ENCODE results near the gene GPC1. TPM values are rescaled to one million over a fixed set of nuclear protein-coding genes. Genes with fewer than 3 reads are reported as not detected.

GPC1 gene
- total and polyA plus RNA-seq, 2 donors (not counting 3 experiments of a cell fraction or from before 2014, with no cell fraction given), result 9.6 to 31.1 TPM

GRCh38 chr2:240491483-240491882 lies 56.0 kb downstream of the GPC1 start:
- Histone ChIP-seq H2AFZ (ENCODE audit: low read depth, low read length) (no peak overlapping the region), H3K27ac (ENCODE audit: insufficient read depth, low read depth, low read length) (no peak overlapping the region), H3K36me3 (ENCODE audit: control insufficient read depth in 2 of 2, extremely low read depth in 1 of 2, insufficient read depth in 2 of 2, low read length in 2 of 2) (no peaks in the 10 kb centered on the region), H3K9me1 (replicated peaks; ENCODE audit: control insufficient read depth, extremely low read depth, insufficient read depth, low read length) (no peaks in the 10 kb centered on the region), H3K27me3 (ENCODE audit: control insufficient read depth in 2 of 2, insufficient read depth in 2 of 2, low read length in 2 of 2) (no peaks in the 10 kb centered on the region), H3K4me2 (ENCODE audit: insufficient read depth, low read length) (no peak overlapping the region), H3K4me3 (replicated peaks in 1 of 3; ENCODE audit: insufficient read depth in 1 of 3, low read depth in 1 of 3, low read length in 3 of 3) (no peak overlapping the region), H3K79me2 (ENCODE audit: control insufficient read depth, insufficient read depth, low read length) (no peaks in the 10 kb centered on the region), H4K20me1 (replicated peaks; ENCODE audit: control insufficient read depth, extremely low read depth, insufficient read depth, low read length) (no peaks in the 10 kb centered on the region), H3K4me1 (ENCODE audit: control insufficient read depth, extremely low read depth, insufficient read depth, low read length) (no peaks in the 10 kb centered on the region), H3K9me3 (replicated peaks; ENCODE audit: control insufficient read depth, insufficient read depth, low read length) (no peaks in the 10 kb centered on the region), H3K9ac (replicated peaks; ENCODE audit: extremely low read depth, insufficient read depth, low read length) (no peak overlapping the region)
- FAIRE-seq (no peak), DNase-seq (ENCODE audit: low read depth, low spot score) (no peak)
- BruUV-seq (replicated peaks), result no TSS peak
- ChIA-PET POLR2A (no interaction called here), CTCF (no interaction called here)
- intact Hi-C loops (cut with micrococcal nuclease) (no loop called here), dilution Hi-C loops (cut with MboI; ENCODE audit: extremely low pct_ligation_motif_present, low sequenced_read_pairs) (no loop called here)
- TF ChIP-seq CTCF (IDR thresholded peaks at IDR 0.05; ENCODE audit: extremely low read depth in 1 of 2, insufficient read depth in 1 of 2, low read depth in 1 of 2, low read length in 2 of 2) (no peak), MAX (IDR thresholded peaks at IDR 0.05; ENCODE audit: insufficient read depth, insufficient read length) (no peak), FOS (IDR thresholded peaks at IDR 0.05; ENCODE audit: borderline replicate concordance, insufficient read depth, low read length) (no peak), EZH2 (IDR thresholded peaks at IDR 0.05; ENCODE audit: borderline replicate concordance, low read depth, low read length, severe bottlenecking) (no peak), GATA2 (IDR thresholded peaks at IDR 0.05; ENCODE audit: insufficient read depth, insufficient read length, low read depth, low read length) (no peak), POLR2A (IDR thresholded peaks at IDR 0.05; ENCODE audit: low read depth, low read length) (no peak), JUN (IDR thresholded peaks at IDR 0.05; ENCODE audit: borderline replicate concordance, insufficient read depth, insufficient read length, low read depth) (no peak), MYC (IDR thresholded peaks at IDR 0.05; ENCODE audit: low read depth, low read length) (no peak), POLR2AphosphoS5 (IDR thresholded peaks at IDR 0.05; ENCODE audit: insufficient read depth, low read depth, low read length) (no peak)
